Motor neuron (in vitro differentiated cells): Measurements from ENCODE around the gene PCDHB6. TPM values are rescaled to one million over a fixed set of nuclear protein-coding genes. Genes with fewer than 3 reads are reported as not detected.
A peak's percentile ranks its signal among the peaks of the same experiment; 100 is the strongest.
"Not testable (repeated sequence)": the region's sequence is repeated elsewhere in the genome, so short reads cannot be mapped to it uniquely, and the experiment has no call there.

Experiments
- ATAC-seq, 8 experiments: fragments of 200-7000 bp; cut with Tn5 transposase; replicated peaks in 6 of 8; 2 replicates each; pipeline ENCODE4 v1.8.0; 2021; ENCODE audit warnings: mild to moderate bottlenecking in 8 of 8, moderate library complexity in 8 of 8
- H3K27ac ChIP-seq, 2 donors: fragments of 250-450 bp; sonication (Bioruptor Pico); 2 replicates each; pipeline ENCODE4 v1.9.0; 2021; ENCODE audit warnings: antibody characterized with exemption in 2 of 2, mild to moderate bottlenecking in 2 of 2, moderate library complexity in 1 of 2
- H3K4me1 ChIP-seq, 2 donors: fragments of 250-450 bp; sonication (Bioruptor Pico); replicated peaks in 1 of 2; 2 replicates each; pipeline ENCODE4 v1.6.1; 2021; ENCODE audit warnings: antibody characterized with exemption in 2 of 2, mild to moderate bottlenecking in 2 of 2, moderate library complexity in 1 of 2
- H3K4me3 ChIP-seq, 5 donors: fragments of 250-450 bp; sonication (Bioruptor Pico); 2 replicates each; pipeline ENCODE4 v1.9.0; 2021; ENCODE audit warnings: antibody characterized with exemption in 5 of 5, mild to moderate bottlenecking in 5 of 5, moderate library complexity in 4 of 5
- WGBS, 10 experiments: fragments of 450-650 bp; shearing (Covaris generic); methylation state at CpG; one replicate each; pipeline ENCODE4 v1.0.0; 2022; 5-methylcytosine and 5-hydroxymethylcytosine counted together
- in situ Hi-C, 9 experiments: fragments of 400-800 bp; cut with MboI; loops; one replicate each; pipeline ENCODE4 v1.15.0; 2021; ENCODE audit warnings: low sequenced_read_pairs in 9 of 9, low pct_unique_long_range_greater_than_20kb in 2 of 9; ENCODE audit not compliant: unreplicated experiment in 9 of 9
- total RNA-seq, 8 experiments: library from RNA; unstranded; fragments of 300-600 nt; gene quantifications; 2 replicates each; pipeline versions ENCODE4 v1.2.3 to v1.2.4, GENCODE V29; 2022

The PCDHB6 gene
- 1 to 10 TPM in 4 of 8 experiments, under 1 TPM in 3, not detected in 1; 0.28 to 2.8 (median 2.3) TPM for total RNA-seq

- peak within 1 kb of the TSS in 3 of 5 donors; percentile 4 to 34 (median 21) for H3K4me3 ChIP-seq
- ATAC-seq: peak in 4 of 8 experiments; percentile 45 to 94 (median 70)
- 0 to 88% (median 6%) methylated on average over 1 to 18 of the region's 18 CpGs for WGBS, 10 experiments
- H3K4me1 ChIP-seq: no peaks in the 10 kb centered on the region
- H3K27ac ChIP-seq: no peak within 1 kb of the TSS
- in situ Hi-C loops: loop anchor here in 1 of 9 experiments (25.0 kb wide), 1 partner anchor 112 kb away; no protein-coding TSS in a partner anchor
Measured at GRCh38 chr5:141149812-141150211, at the start of gene PCDHB6. TSS of gene PCDHB6 (plus strand) at chr5:141150057. CDS start at chr5:141150258, 201 bp downstream.

DNA sequence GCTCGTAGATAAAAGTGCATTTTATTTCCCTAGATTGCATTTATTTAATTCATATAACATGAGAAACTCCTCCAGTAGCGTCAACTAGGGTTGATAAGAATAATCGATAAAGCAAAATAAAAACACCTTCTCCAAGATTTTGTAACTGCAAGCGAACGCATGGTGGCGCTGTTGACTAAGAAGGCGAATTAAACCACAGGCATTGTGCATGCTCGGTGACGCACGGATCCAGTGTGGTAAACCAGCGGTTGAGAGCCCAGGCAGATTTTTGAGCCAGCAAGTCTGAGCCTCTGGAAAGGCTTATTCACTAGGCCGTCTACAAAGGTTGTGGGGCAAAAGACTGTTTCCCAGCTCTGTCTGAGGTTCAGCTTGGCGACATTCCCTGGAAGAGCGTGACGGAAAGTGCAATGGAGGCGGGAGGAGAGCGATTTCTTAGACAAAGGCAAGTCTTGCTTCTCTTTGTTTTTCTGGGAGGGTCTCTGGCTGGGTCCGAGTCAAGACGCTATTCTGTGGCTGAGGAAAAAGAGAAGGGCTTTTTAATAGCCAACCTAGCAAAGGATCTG is 49.5 kb upstream of the PCDHB6 start, which contains the start of gene PCDHB3:
Gene PCDHB3 (plus strand): TSS at position 231 of the 563 bp plus-strand sequence. CDS start 177 bp downstream, at position 408.
- in situ Hi-C loops: no loop called here
- Histone ChIP-seq H3K4me3 (no peak within 1 kb of the TSS), H3K27ac (no peak within 1 kb of the TSS), H3K4me1 (no peaks in the 10 kb centered on the region)
- WGBS, 10 experiments: 7 to 90% (median 63%) methylated on average over 3 to 19 of the region's 19 CpGs
- peak in 1 of 8 experiments; percentile 75 for ATAC-seq

DNA sequence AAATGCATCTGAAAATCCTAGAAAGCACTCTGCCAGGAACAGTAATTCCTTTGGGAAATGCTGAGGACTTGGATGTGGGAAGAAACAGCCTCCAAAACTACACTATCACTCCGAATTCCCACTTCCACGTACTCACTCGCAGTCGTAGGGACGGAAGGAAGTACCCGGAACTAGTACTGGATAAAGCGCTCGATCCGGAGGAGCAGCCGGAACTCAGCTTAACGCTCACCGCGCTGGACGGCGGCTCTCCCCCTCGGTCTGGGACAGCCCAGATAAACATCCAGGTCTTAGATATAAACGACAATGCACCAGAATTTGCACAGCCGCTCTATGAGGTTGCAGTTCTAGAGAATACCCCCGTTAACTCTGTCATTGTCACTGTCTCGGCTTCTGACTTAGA is 48.8 kb upstream of the PCDHB6 start:
- in situ Hi-C loops: no loop called here
- Histone ChIP-seq H3K4me1 (no peaks in the 10 kb centered on the region), H3K4me3 (no peak overlapping the region), H3K27ac (no peak overlapping the region)
- WGBS, 10 experiments: 20 to 95% (median 83%) methylated on average over 1 to 16 of the region's 20 CpGs
- no peak for ATAC-seq

GRCh38 chr5:141102070-141102469 is 47.8 kb upstream of the PCDHB6 start:
- in situ Hi-C loops, H3K4me1 ChIP-seq, ATAC-seq, H3K4me3 ChIP-seq, H3K27ac ChIP-seq: not testable (repeated sequence)
- WGBS, 10 experiments: 100% methylated on average over 3 of the region's 39 CpGs; no CpG with 5 or more reads in 9 of the 10 experiments

GRCh38 chr5:141102471-141102870 is 47.4 kb upstream of the PCDHB6 start:
- WGBS, 10 experiments: no CpG with 5 or more reads among the region's 38 CpGs
- H3K4me1 ChIP-seq, H3K27ac ChIP-seq, in situ Hi-C loops, H3K4me3 ChIP-seq, ATAC-seq: not testable (repeated sequence)

- 18 to 100% (median 70%) methylated on average over 1 to 2 of the region's 2 CpGs for WGBS, 10 experiments
- in situ Hi-C loops: no loop called here
- ATAC-seq: no peak
- Histone ChIP-seq H3K4me3 (no peak overlapping the region), H3K4me1 (no peaks in the 10 kb centered on the region), H3K27ac (no peak overlapping the region)
Measured at GRCh38 chr5:141105350-141105749, 44.5 kb upstream of the PCDHB6 start.

- Histone ChIP-seq H3K4me1 (no peaks in the 10 kb centered on the region), H3K27ac (no peak overlapping the region), H3K4me3 (no peak overlapping the region)
- WGBS, 10 experiments: 0 to 86% (median 21%) methylated on average over 1 to 2 of the region's 2 CpGs; no CpG with 5 or more reads in 1 of the 10 experiments
- ATAC-seq: no peak
- in situ Hi-C loops: no loop called here
Measured at GRCh38 chr5:141119250-141119649, 30.6 kb upstream of the PCDHB6 start.

GRCh38 chr5:141121563-141121962 is 28.3 kb upstream of the PCDHB6 start, which contains the start of gene PCDHB4:
TSS of gene PCDHB4 (plus strand) at chr5:141121818. CDS start at chr5:141121999, 181 bp downstream.
- ATAC-seq: no peak
- in situ Hi-C loops: no loop called here
- Histone ChIP-seq H3K4me1 (no peaks in the 10 kb centered on the region), H3K27ac (no peak within 1 kb of the TSS), H3K4me3 (peak within 1 kb of the TSS in 3 of 5 donors; percentile 16 to 22 (median 19))
- 4 to 69% (median 38%) methylated on average over 7 to 16 of the region's 16 CpGs for WGBS, 10 experiments

- WGBS, 10 experiments: 0 to 100% (median 69%) methylated on average over 1 to 10 of the region's 12 CpGs; no CpG with 5 or more reads in 2 of the 10 experiments
- H3K27ac ChIP-seq: no peak overlapping the region
- in situ Hi-C loops: no loop called here
- no peak for ATAC-seq
- peak overlapping the region in 3 of 5 donors; percentile 16 to 22 (median 19) for H3K4me3 ChIP-seq
- H3K4me1 ChIP-seq: no peaks in the 10 kb centered on the region
Measured at GRCh38 chr5:141121985-141122384, 27.9 kb upstream of the PCDHB6 start.

- ATAC-seq, in situ Hi-C loops, H3K27ac ChIP-seq, H3K4me3 ChIP-seq, H3K4me1 ChIP-seq: not testable (repeated sequence)
- WGBS, 10 experiments: no CpG with 5 or more reads among the region's 73 CpGs
Measured at GRCh38 chr5:141123396-141124135, 26.3 kb upstream of the PCDHB6 start.

- in situ Hi-C loops: no loop called here
- 0 to 100% (median 80%) methylated on average over 1 of the region's 1 CpG; no CpG with 5 or more reads in 3 of the 10 experiments for WGBS, 10 experiments
- ATAC-seq: no peak
- H3K4me1 ChIP-seq: no peaks in the 10 kb centered on the region
- no peak overlapping the region for H3K27ac ChIP-seq
- H3K4me3 ChIP-seq: no peak overlapping the region
Measured at GRCh38 chr5:141127305-141127704, 22.6 kb upstream of the PCDHB6 start.

DNA sequence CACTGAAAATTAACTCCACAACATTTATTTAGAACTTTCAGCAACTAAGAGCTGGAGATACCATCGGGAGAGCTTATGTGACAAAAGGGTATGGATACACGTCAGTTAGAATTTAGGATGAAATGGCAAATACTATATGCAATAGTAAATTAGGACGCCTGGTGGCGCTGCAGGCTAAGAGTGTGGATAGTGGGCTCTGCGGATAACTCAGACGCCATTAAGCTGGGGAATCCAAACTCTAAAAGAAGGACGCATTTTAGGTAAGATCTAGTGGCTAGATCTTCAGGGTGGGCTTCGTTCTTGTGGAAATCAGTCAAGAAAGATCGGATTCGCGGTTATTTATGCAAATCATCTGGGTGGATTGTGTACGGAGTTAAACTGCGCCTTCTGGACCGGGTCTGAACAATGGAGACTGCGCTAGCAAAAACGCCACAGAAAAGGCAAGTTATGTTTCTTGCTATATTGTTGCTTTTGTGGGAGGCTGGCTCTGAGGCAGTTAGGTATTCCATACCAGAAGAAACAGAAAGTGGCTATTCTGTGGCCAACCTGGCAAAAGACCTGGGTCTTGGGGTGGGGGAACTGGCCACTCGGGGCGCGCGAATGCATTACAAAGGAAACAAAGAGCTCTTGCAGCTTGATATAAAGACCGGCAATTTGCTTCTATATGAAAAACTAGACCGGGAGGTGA is 14.7 kb upstream of the PCDHB6 start, which contains the start of gene PCDHB5:
Gene PCDHB5 (plus strand): TSS at position 177 of the 688 bp plus-strand sequence. CDS start 229 bp downstream, at position 406.
- ATAC-seq: peak in 3 of 8 experiments; percentile 24 to 91 (median 34)
- 7 to 90% (median 52%) methylated on average over 5 to 20 of the region's 22 CpGs for WGBS, 10 experiments
- peak within 1 kb of the TSS in 1 of 2 donors; percentile 80 for H3K27ac ChIP-seq

More for the DNA sequence above, 14.7 kb upstream of the PCDHB6 start, which contains the start of gene PCDHB5:
- in situ Hi-C loops: no loop called here
- no peaks in the 10 kb centered on the region for H3K4me1 ChIP-seq
- H3K4me3 ChIP-seq: peak within 1 kb of the TSS in 3 of 5 donors; percentile 33 to 66 (median 43)
